Stimulated activated memory B cell treated with anti-CD40 and anti-IgM and Interleukin-4, amounts not matched to agents 10 μg/mL and 1 μg/mL and 100 μg/mL, for 72 hours (primary cell): ENCODE data around the gene PDLIM5.
"Not testable (repeated sequence)": the region's sequence is repeated elsewhere in the genome, so short reads cannot be mapped to it uniquely, and the experiment has no call there.

Experiments
- ATAC-seq: fragments of 150-1000 bp; cut with Tn5 transposase; 2 replicates; pipeline ENCODE4 v1.10.0; 2021
- H3K27ac Mint-ChIP-seq: one replicate; pipeline ENCODE4 v1.8.0; 2022; ENCODE audit warnings: mild to moderate bottlenecking, mixed read lengths
- H3K27me3 Mint-ChIP-seq: one replicate; pipeline ENCODE4 v1.8.0; 2022; ENCODE audit warnings: mixed read lengths
- H3K36me3 Mint-ChIP-seq: one replicate; pipeline ENCODE4 v1.8.0; 2022; ENCODE audit warnings: mixed read lengths
- H3K4me1 Mint-ChIP-seq: one replicate; pipeline ENCODE4 v1.8.0; 2022; ENCODE audit warnings: mixed read lengths
- H3K4me3 Mint-ChIP-seq: one replicate; pipeline ENCODE4 v1.8.0; 2022; ENCODE audit warnings: mild to moderate bottlenecking, moderate library complexity, mixed read lengths
- H3K9me3 Mint-ChIP-seq: one replicate; pipeline ENCODE4 v1.8.0; 2022; ENCODE audit warnings: mixed read lengths

Gene PDLIM5

GRCh38 chr4:94534401-94535312, 82.9 kb downstream of the PDLIM5 start:
- peak; percentile 91 for ATAC-seq
- no peaks in the 10 kb centered on the region for H3K9me3 Mint-ChIP-seq
- no peak overlapping the region for H3K4me3 Mint-ChIP-seq
- no peak overlapping the region for H3K27ac Mint-ChIP-seq
- H3K27me3 Mint-ChIP-seq, result no peaks in the 10 kb centered on the region
- H3K36me3 Mint-ChIP-seq, result peaks cover 3% of the 10 kb centered on the region
- peaks cover 29% of the 10 kb centered on the region for H3K4me1 Mint-ChIP-seq

GRCh38 chr4:94536049-94536448, 84.3 kb downstream of the PDLIM5 start:
- H3K36me3 Mint-ChIP-seq, result peaks cover 5% of the 10 kb centered on the region
- no peak overlapping the region for H3K4me3 Mint-ChIP-seq
- no peaks in the 10 kb centered on the region for H3K9me3 Mint-ChIP-seq
- H3K27me3 Mint-ChIP-seq, result no peaks in the 10 kb centered on the region
- H3K27ac Mint-ChIP-seq, result no peak overlapping the region
- H3K4me1 Mint-ChIP-seq, result peaks cover 29% of the 10 kb centered on the region
- ATAC-seq, result no peak

- H3K27me3 Mint-ChIP-seq, result no peaks in the 10 kb centered on the region
- no peaks in the 10 kb centered on the region for H3K9me3 Mint-ChIP-seq
- peaks cover 36% of the 10 kb centered on the region for H3K4me1 Mint-ChIP-seq
- ATAC-seq, result no peak
- H3K27ac Mint-ChIP-seq, result no peak overlapping the region
- H3K4me3 Mint-ChIP-seq, result no peak overlapping the region
- H3K36me3 Mint-ChIP-seq, result peaks cover 5% of the 10 kb centered on the region
Observed at GRCh38 chr4:94536649-94537469, 85.1 kb downstream of the PDLIM5 start.

- no peak for ATAC-seq
- Mint-ChIP-seq H3K36me3 (peaks cover 5% of the 10 kb centered on the region), H3K4me1 (peaks cover 31% of the 10 kb centered on the region), H3K27ac (no peak overlapping the region), H3K27me3 (no peaks in the 10 kb centered on the region), H3K9me3 (no peaks in the 10 kb centered on the region), H3K4me3 (no peak overlapping the region)
Observed at GRCh38 chr4:94537921-94538628, 86.3 kb downstream of the PDLIM5 start.

GRCh38 chr4:94540476-94540875, 88.7 kb downstream of the PDLIM5 start:
- Mint-ChIP-seq H3K36me3 (peaks cover 11% of the 10 kb centered on the region), H3K27me3 (no peaks in the 10 kb centered on the region), H3K9me3 (no peaks in the 10 kb centered on the region), H3K4me3 (no peak overlapping the region), H3K27ac (no peak overlapping the region), H3K4me1 (peaks cover 9% of the 10 kb centered on the region)
- ATAC-seq, result no peak

GRCh38 chr4:94544811-94545210, 93.1 kb downstream of the PDLIM5 start:
- no peak for ATAC-seq
- H3K27ac Mint-ChIP-seq, result no peak overlapping the region
- peaks cover 27% of the 10 kb centered on the region for H3K36me3 Mint-ChIP-seq
- H3K9me3 Mint-ChIP-seq, result no peaks in the 10 kb centered on the region
- no peaks in the 10 kb centered on the region for H3K27me3 Mint-ChIP-seq
- no peak overlapping the region for H3K4me3 Mint-ChIP-seq
- peaks cover 13% of the 10 kb centered on the region for H3K4me1 Mint-ChIP-seq

- Mint-ChIP-seq H3K4me1 (peaks cover 13% of the 10 kb centered on the region), H3K4me3 (no peak overlapping the region), H3K36me3 (peaks cover 27% of the 10 kb centered on the region), H3K27me3 (no peaks in the 10 kb centered on the region), H3K9me3 (no peaks in the 10 kb centered on the region), H3K27ac (no peak overlapping the region)
- no peak for ATAC-seq
Observed at GRCh38 chr4:94545296-94545695, 93.6 kb downstream of the PDLIM5 start.

- no peaks in the 10 kb centered on the region for H3K27me3 Mint-ChIP-seq
- ATAC-seq, result no peak
Observed at GRCh38 chr4:94546949-94547348, 95.2 kb downstream of the PDLIM5 start.

GRCh38 chr4:94548571-94548970, 96.8 kb downstream of the PDLIM5 start:
- Mint-ChIP-seq H3K36me3 (peaks cover 22% of the 10 kb centered on the region), H3K4me3 (no peak overlapping the region), H3K9me3 (no peaks in the 10 kb centered on the region), H3K27me3 (no peaks in the 10 kb centered on the region), H3K4me1 (peaks cover 6% of the 10 kb centered on the region), H3K27ac (no peak overlapping the region)
- ATAC-seq, result no peak

More at GRCh38 chr4:94546949-94547348, 95.2 kb downstream of the PDLIM5 start:
- Mint-ChIP-seq H3K36me3 (peaks cover 27% of the 10 kb centered on the region), H3K9me3 (no peaks in the 10 kb centered on the region), H3K4me1 (peaks cover 6% of the 10 kb centered on the region), H3K27ac (no peak overlapping the region), H3K4me3 (no peak overlapping the region)

- no peak overlapping the region for H3K4me3 Mint-ChIP-seq
- no peak overlapping the region for H3K27ac Mint-ChIP-seq
- H3K27me3 Mint-ChIP-seq, result no peaks in the 10 kb centered on the region
- peaks cover 21% of the 10 kb centered on the region for H3K36me3 Mint-ChIP-seq
- no peaks in the 10 kb centered on the region for H3K9me3 Mint-ChIP-seq
- ATAC-seq, result no peak
- H3K4me1 Mint-ChIP-seq, result peaks cover 6% of the 10 kb centered on the region
Observed at GRCh38 chr4:94550352-94550751, 98.6 kb downstream of the PDLIM5 start.

GRCh38 chr4:94550851-94551250, 99.1 kb downstream of the PDLIM5 start:
- no peaks in the 10 kb centered on the region for H3K27me3 Mint-ChIP-seq
- ATAC-seq, result no peak
- H3K4me3 Mint-ChIP-seq, result no peak overlapping the region
- H3K27ac Mint-ChIP-seq, result no peak overlapping the region
- H3K36me3 Mint-ChIP-seq, result peaks cover 21% of the 10 kb centered on the region
- no peaks in the 10 kb centered on the region for H3K9me3 Mint-ChIP-seq
- peaks cover 6% of the 10 kb centered on the region for H3K4me1 Mint-ChIP-seq

- H3K27ac Mint-ChIP-seq, result no peak overlapping the region
- H3K27me3 Mint-ChIP-seq, result no peaks in the 10 kb centered on the region
- H3K36me3 Mint-ChIP-seq, result peaks cover 21% of the 10 kb centered on the region
- no peaks in the 10 kb centered on the region for H3K9me3 Mint-ChIP-seq
- no peak for ATAC-seq
- peaks cover 6% of the 10 kb centered on the region for H3K4me1 Mint-ChIP-seq
- H3K4me3 Mint-ChIP-seq, result no peak overlapping the region
Observed at GRCh38 chr4:94551643-94552564, 100.2 kb downstream of the PDLIM5 start.

- not testable (repeated sequence) for H3K4me3 Mint-ChIP-seq, H3K9me3 Mint-ChIP-seq, H3K27ac Mint-ChIP-seq, ATAC-seq, H3K27me3 Mint-ChIP-seq, H3K36me3 Mint-ChIP-seq, H3K4me1 Mint-ChIP-seq
Observed at GRCh38 chr4:94556047-94556446, 104.3 kb downstream of the PDLIM5 start.

- H3K27me3 Mint-ChIP-seq, ATAC-seq, H3K9me3 Mint-ChIP-seq: not testable (repeated sequence)
Observed at GRCh38 chr4:94557632-94558031, 105.9 kb downstream of the PDLIM5 start.

More at GRCh38 chr4:94557632-94558031, 105.9 kb downstream of the PDLIM5 start:
- not testable (repeated sequence) for H3K4me3 Mint-ChIP-seq, H3K4me1 Mint-ChIP-seq, H3K36me3 Mint-ChIP-seq, H3K27ac Mint-ChIP-seq
